HCT116 (cell line): ENCODE data around the gene DVL1. TPM values are rescaled to one million over a fixed set of nuclear protein-coding genes. Genes with fewer than 3 reads are reported as not detected.

ENCODE experiments used
- ATAC-seq: fragments of 200-7000 bp; cut with Tn5 transposase; 2 replicates; pipeline ENCODE4 v1.9.1; 2020; ENCODE audit warnings: mild to moderate bottlenecking, moderate library complexity
- BruUV-seq: library from RNA; stranded (reverse); fragments of 400-500 nt; replicated peaks from 2 replicates; lab custom pipeline; 2021; lab: Mats Ljungman, UMichigan
- CTCF ChIA-PET: fragments of 300-600 bp; sonication (Branson Sonifier 250); formaldehyde crosslinking; loops from one replicate; lab custom pipeline; 2021; ENCODE audit warnings: antibody characterized with exemption; lab: Charles Lee
- POLR2A ChIA-PET: fragments of 300-600, 350-600 bp; sonication (Branson Sonifier 250); formaldehyde crosslinking; loops from one replicate; lab custom pipeline; 2021; ENCODE audit warnings: antibody characterized with exemption; lab: Charles Lee
- RAD21 ChIA-PET, 2 experiments: fragments of 300-600 bp; sonication (Branson Sonifier 250); formaldehyde crosslinking; loops; one replicate each; lab custom pipeline; 2023; ENCODE audit warnings: low total read pairs in 2 of 2; ENCODE audit not compliant: uncharacterized antibody in 2 of 2, unreplicated experiment in 2 of 2, low non-redundant PET in 1 of 2; lab: Charles Lee
- DNase-seq: peaks from one replicate; pipeline ENCODE4 v3.0.0-alpha.2; 2010; ENCODE audit warnings: low read depth, low spot score
- H2AFZ ChIP-seq: fragments of 200-600 bp; shearing (Covaris generic), sonication (generic); 2 replicates; pipeline ENCODE4 v1.6.1; 2017; ENCODE audit warnings: low read depth, mixed run types, mixed read lengths, antibody characterized with exemption, low read length; ENCODE audit not compliant: poor library complexity, severe bottlenecking
- H3K27ac ChIP-seq: 2 replicates; pipeline ENCODE4 v1.5.1; 2012; ENCODE audit warnings: low read depth, low read length
- H3K27me3 ChIP-seq: fragments of 200-600 bp; sonication (generic); 2 replicates; pipeline ENCODE4 v1.6.1; 2016; ENCODE audit warnings: mixed run types, low read length, mixed read lengths; ENCODE audit not compliant: insufficient read depth
- H3K36me3 ChIP-seq, 2 experiments: fragments of 200-500 bp in 1 of 2; fragments of 200-600 bp in 1 of 2; sonication (Bioruptor generic) in 1 of 2; sonication (generic) in 1 of 2; 2 replicates each; pipeline versions ENCODE4 v1.5.1 to v1.6.1; 2014 to 2016; ENCODE audit warnings: low read length in 2 of 2, inconsistent platforms in 1 of 2, mixed read lengths in 1 of 2, mixed run types in 1 of 2; ENCODE audit not compliant: insufficient read depth in 2 of 2, control insufficient read depth in 1 of 2
- H3K4me1 ChIP-seq, 2 experiments: fragments of 200-600 bp in 1 of 2; sonication (generic) in 1 of 2; 2 replicates each; pipeline versions ENCODE4 v1.5.1 to v1.6.1; 2012 to 2017; ENCODE audit warnings: low read length in 2 of 2, inconsistent platforms in 1 of 2, mild to moderate bottlenecking in 1 of 2, mixed read lengths in 1 of 2, mixed run types in 1 of 2, moderate library complexity in 1 of 2; ENCODE audit not compliant: insufficient read depth in 2 of 2, control insufficient read depth in 1 of 2
- H3K4me2 ChIP-seq: fragments of 200-600 bp; sonication (generic); 2 replicates; pipeline ENCODE4 v1.6.1; 2017; ENCODE audit warnings: mixed run types, low read length, mixed read lengths
- H3K4me3 ChIP-seq, 2 experiments: fragments of 200-600 bp in 1 of 2; sonication (generic) in 1 of 2; replicated peaks in 1 of 2; 2 replicates each; pipeline ENCODE4 v1.5.1; 2011 to 2016; ENCODE audit warnings: low read length in 2 of 2, control low read depth in 1 of 2, low read depth in 1 of 2, mild to moderate bottlenecking in 1 of 2, mixed read lengths in 1 of 2, mixed run types in 1 of 2
- H3K79me2 ChIP-seq: fragments of 200-600 bp; sonication (generic); 2 replicates; pipeline ENCODE4 v1.6.1; 2017; ENCODE audit warnings: mild to moderate bottlenecking, mixed run types, low read length, moderate library complexity, mixed read lengths; ENCODE audit not compliant: insufficient read depth
- H3K9ac ChIP-seq: fragments of 200-600 bp; sonication (generic); 2 replicates; pipeline ENCODE4 v1.6.1; 2016; ENCODE audit warnings: low read length, mixed read lengths
- H3K9me2 ChIP-seq: fragments of 200-600 bp; sonication (generic), shearing (Covaris generic); 2 replicates; pipeline ENCODE4 v1.6.1; 2017; ENCODE audit warnings: mixed run types, mild to moderate bottlenecking, moderate library complexity; ENCODE audit not compliant: insufficient read depth
- H3K9me3 ChIP-seq, 2 experiments: fragments of 200-500 bp in 1 of 2; fragments of 200-600 bp in 1 of 2; sonication (Bioruptor generic) in 1 of 2; sonication (generic) in 1 of 2; 2 replicates each; pipeline ENCODE4 v1.6.1; 2014 to 2017; ENCODE audit warnings: low read length in 2 of 2, mixed read lengths in 2 of 2, inconsistent platforms in 1 of 2, low read depth in 1 of 2, mild to moderate bottlenecking in 1 of 2, mixed run types in 1 of 2, moderate library complexity in 1 of 2; ENCODE audit not compliant: control insufficient read depth in 1 of 2, insufficient read depth in 1 of 2
- H4K20me1 ChIP-seq: fragments of 200-600 bp; sonication (generic), shearing (Covaris generic); 2 replicates; pipeline ENCODE4 v1.6.1; 2017; ENCODE audit warnings: mixed run types, mild to moderate bottlenecking, moderate library complexity; ENCODE audit not compliant: insufficient read depth
- CEBPB ChIP-seq: IDR thresholded peaks from 2 replicates; pipeline ENCODE4 v1.6.1; 2012; ENCODE audit warnings: low read depth
- EGR1 ChIP-seq: IDR thresholded peaks from 2 replicates; pipeline ENCODE4 v1.6.1; 2012; ENCODE audit warnings: low read depth
- ELF1 ChIP-seq: IDR thresholded peaks from 2 replicates; pipeline ENCODE4 v1.6.1; 2012; ENCODE audit warnings: low read depth, borderline replicate concordance
- EZH2 ChIP-seq: fragments of 200-600 bp; sonication (generic); IDR thresholded peaks from 2 replicates; pipeline ENCODE4 v1.6.1; 2017; ENCODE audit warnings: antibody characterized with exemption, mixed run types
- EZH2phosphoT487 ChIP-seq: fragments of 200-600 bp; IDR thresholded peaks from 2 replicates; pipeline ENCODE4 v1.6.1; 2018; ENCODE audit warnings: antibody characterized with exemption, borderline replicate concordance
- JUND ChIP-seq: IDR thresholded peaks from 2 replicates; pipeline ENCODE4 v1.6.1; 2012
- MAX ChIP-seq: IDR thresholded peaks from 2 replicates; pipeline ENCODE4 v1.6.1; 2012
- RAD21 ChIP-seq: IDR thresholded peaks from 2 replicates; pipeline ENCODE4 v1.6.1; 2012; ENCODE audit warnings: low read depth, mild to moderate bottlenecking
- SP1 ChIP-seq: IDR thresholded peaks from 2 replicates; pipeline ENCODE4 v1.6.1; 2012; ENCODE audit warnings: low read depth
- SRF ChIP-seq: IDR thresholded peaks from 2 replicates; pipeline ENCODE4 v1.6.1; 2012; ENCODE audit warnings: low read depth
- TCF7L2 ChIP-seq: IDR thresholded peaks from 2 replicates; pipeline ENCODE4 v1.7.0; 2011; ENCODE audit warnings: borderline replicate concordance, inconsistent platforms; ENCODE audit not compliant: insufficient read depth, insufficient read length; ENCODE audit errors: extremely low read depth
- YY1 ChIP-seq: IDR thresholded peaks from 2 replicates; pipeline ENCODE4 v1.6.1; 2011; ENCODE audit warnings: low read length, low read depth, moderate library complexity, mild to moderate bottlenecking; ENCODE audit not compliant: insufficient replicate concordance; ENCODE audit errors: extremely low read depth
- ZFX ChIP-seq: fragments of 450-650 bp; IDR thresholded peaks from 2 replicates; pipeline ENCODE4 v1.6.1; 2017
- ZNF274 ChIP-seq: fragments of 200-500 bp; sonication (Bioruptor generic); IDR thresholded peaks from 2 replicates; pipeline ENCODE4 v1.6.1; 2014; ENCODE audit warnings: mild to moderate bottlenecking, low read depth, low read length, inconsistent platforms
- intact Hi-C: fragments of 100-400 bp; cut with micrococcal nuclease; formaldehyde crosslinking; loops from 2 replicates; pipeline ENCODE4 v1.10.0; 2022
- total RNA-seq: library from RNA; stranded (reverse); gene quantifications from one replicate; pipeline ENCODE4 v1.2.1, GENCODE V29; 2021; ENCODE audit not compliant: unreplicated experiment
- TF ChIP-seq, protein P1 (sequence below): IDR thresholded peaks from 2 replicates; pipeline ENCODE4 v1.6.1; 2011; ENCODE audit warnings: mild to moderate bottlenecking, low read length, moderate library complexity; ENCODE audit not compliant: insufficient replicate concordance; ENCODE audit errors: extremely low read depth

Gene DVL1
- total RNA-seq, 1 experiment from 2014 or later: 160 TPM

GRCh38 chr1:1397839-1398523 lies 48.8 kb upstream of the DVL1 start:
- no peak for TF ChIP-seq CEBPB
- no peak for TF ChIP-seq ZNF274
- TF ChIP-seq ZFX: no peak
- TF ChIP-seq, protein P1, sequence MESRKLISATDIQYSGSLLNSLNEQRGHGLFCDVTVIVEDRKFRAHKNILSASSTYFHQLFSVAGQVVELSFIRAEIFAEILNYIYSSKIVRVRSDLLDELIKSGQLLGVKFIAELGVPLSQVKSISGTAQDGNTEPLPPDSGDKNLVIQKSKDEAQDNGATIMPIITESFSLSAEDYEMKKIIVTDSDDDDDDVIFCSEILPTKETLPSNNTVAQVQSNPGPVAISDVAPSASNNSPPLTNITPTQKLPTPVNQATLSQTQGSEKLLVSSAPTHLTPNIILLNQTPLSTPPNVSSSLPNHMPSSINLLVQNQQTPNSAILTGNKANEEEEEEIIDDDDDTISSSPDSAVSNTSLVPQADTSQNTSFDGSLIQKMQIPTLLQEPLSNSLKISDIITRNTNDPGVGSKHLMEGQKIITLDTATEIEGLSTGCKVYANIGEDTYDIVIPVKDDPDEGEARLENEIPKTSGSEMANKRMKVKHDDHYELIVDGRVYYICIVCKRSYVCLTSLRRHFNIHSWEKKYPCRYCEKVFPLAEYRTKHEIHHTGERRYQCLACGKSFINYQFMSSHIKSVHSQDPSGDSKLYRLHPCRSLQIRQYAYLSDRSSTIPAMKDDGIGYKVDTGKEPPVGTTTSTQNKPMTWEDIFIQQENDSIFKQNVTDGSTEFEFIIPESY: no peak
- no peak for TF ChIP-seq RAD21
- no peak for TF ChIP-seq ELF1
- no peak for TF ChIP-seq SRF
- no peak for TF ChIP-seq EZH2
- TF ChIP-seq SP1: no peak
- no peak for TF ChIP-seq MAX
- no peak for TF ChIP-seq EGR1
- TF ChIP-seq TCF7L2: no peak
- no peak for TF ChIP-seq EZH2phosphoT487
- TF ChIP-seq JUND: no peak
- no peak for TF ChIP-seq YY1
- peak overlapping the region; percentile 86 for H3K27ac ChIP-seq

More at GRCh38 chr1:1397839-1398523, 48.8 kb upstream of the DVL1 start:
- peak overlapping the region; percentile 97 for H3K9ac ChIP-seq
- BruUV-seq: TSS peak; percentile 62
- H3K4me3 ChIP-seq: peak overlapping the region; percentile 76 to 99
- H3K4me1 ChIP-seq: peaks cover 8 to 41% of the 10 kb centered on the region in 2 experiments; a peak in 3 of 4 replicates
- peak overlapping the region; percentile 99 for H3K4me2 ChIP-seq
- ChIA-PET POLR2A (no interaction called here), CTCF (no interaction called here), RAD21 (no interaction called here)
- peaks cover 9% of the 10 kb centered on the region; the same call in 1 of the 2 replicates for H4K20me1 ChIP-seq
- no peaks in the 10 kb centered on the region for H3K9me2 ChIP-seq
- no peaks in the 10 kb centered on the region for H3K9me3 ChIP-seq
- no peak for ATAC-seq
- peaks cover 91% of the 10 kb centered on the region for H3K79me2 ChIP-seq
- no peaks in the 10 kb centered on the region for H3K27me3 ChIP-seq
- intact Hi-C loops: no loop called here
- DNase-seq: no peak
- no peak overlapping the region for H2AFZ ChIP-seq
- peaks cover 32 to 58% of the 10 kb centered on the region in 2 experiments; a peak in 3 of 4 replicates for H3K36me3 ChIP-seq
